COLO668 (cell line): ENCODE results near the gene PRKCB.
"Not testable (repeated sequence)": the region's sequence is repeated elsewhere in the genome, so short reads cannot be mapped to it uniquely, and the experiment has no call there.

ENCODE experiments used
- DNase-seq: peaks from one replicate; lab custom pipeline; 2025; ENCODE audit not compliant: unreplicated experiment; lab: John Stamatoyannopoulos, UW

PRKCB gene

DNA sequence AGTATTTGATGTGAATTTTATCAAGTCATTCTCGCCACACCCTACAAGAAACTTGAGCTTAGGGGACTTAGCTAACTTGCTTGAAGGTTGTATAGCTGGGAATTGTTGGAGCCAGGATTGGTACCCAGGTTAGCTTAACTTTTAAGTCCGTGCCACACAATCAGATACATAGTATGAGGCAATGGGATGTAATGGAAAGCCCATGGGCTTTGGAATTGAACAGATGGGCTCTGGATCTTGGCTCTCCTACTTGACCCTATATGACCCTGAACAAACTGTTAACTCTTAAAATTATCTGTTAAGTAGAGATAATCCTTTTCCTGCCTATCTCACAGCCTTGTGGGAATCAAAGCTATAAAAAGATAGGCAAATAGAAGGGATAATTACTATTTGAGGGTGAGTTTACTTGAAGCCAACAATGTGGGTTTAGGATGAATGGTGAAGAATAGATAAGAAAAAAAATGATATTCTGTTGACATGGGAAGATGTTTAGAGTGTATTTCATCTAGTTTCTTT lies 368.4 kb downstream of the PRKCB start:
- DNase-seq, result no peak

DNA sequence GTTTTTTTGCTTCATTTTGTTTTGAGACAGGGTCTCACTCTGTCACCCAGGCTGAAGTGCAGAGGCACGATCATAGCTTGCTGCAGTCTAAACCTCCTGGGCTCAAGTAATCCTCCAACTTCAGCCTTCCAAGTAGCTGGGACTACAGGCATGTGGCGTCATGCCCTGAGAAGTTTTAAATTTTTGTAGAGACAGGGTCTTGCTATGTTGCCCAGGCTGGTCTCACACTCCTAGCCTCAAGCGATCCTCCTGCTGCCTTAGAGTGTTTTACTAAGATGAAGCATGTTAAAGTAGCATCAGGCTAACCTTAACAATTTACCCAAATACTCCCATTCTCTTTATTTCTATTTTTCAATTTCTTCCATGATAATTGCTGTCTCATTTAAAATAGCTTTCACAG lies 371.1 kb downstream of the PRKCB start:
- DNase-seq, result no peak

DNA sequence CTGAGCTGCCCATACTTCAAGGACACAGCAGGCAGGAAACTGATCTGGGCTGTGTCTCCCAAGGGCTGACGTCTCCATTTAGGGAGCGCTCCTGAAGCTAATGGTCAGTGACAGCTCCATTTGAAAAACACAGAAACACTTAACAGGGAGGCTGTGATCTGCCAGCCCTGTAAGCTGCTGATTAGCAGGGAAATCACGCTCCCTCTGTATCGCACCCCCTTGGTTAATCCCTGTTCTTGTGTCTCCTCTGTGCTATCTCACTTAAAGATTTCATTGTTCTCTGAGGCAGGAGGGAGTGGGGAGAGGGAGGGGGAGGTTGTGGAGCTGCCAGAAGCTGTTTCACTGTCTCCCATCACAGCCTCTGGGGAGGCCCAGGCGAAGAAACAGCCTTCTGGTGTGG lies 372.9 kb downstream of the PRKCB start:
- no peak for DNase-seq

DNA sequence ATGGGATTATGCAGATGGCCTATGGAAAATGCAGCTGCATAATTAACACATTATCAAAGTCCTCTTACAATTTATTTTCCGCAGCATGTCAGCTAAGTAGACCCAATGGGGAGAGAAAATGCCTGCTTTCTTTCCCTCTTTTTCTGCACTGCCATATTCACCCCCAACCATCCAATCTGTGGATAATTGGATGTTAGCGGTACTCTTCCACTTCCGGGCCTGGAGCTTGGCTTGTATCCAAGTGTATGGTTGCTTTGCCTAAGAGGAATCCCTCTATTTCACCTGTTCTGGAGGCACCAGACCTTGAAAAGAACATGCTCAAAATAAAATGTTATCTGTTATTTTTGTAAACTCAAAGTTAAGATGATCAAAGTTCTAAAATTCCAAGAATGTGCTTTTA lies 379.2 kb downstream of the PRKCB start:
- no peak for DNase-seq

DNA sequence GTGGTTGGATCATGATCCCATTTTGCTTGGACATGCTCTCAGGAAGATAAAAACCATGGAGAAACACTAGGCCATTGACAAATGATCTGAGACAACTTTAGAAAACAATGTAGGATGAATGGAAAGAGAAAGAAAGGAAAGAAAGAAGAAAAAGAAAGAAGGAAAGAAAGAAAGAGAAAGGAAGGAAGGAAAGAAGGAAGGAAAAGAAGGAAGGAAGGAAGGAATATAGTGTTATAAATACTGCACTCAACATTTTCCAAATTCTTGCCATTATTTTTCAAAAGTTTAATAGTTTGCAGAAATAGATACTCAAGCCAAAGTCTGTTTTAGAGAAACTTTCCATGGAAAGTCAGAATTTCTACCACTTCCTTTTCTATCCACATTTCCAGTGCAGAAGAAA lies 381.2 kb downstream of the PRKCB start:
- no peak for DNase-seq

DNA sequence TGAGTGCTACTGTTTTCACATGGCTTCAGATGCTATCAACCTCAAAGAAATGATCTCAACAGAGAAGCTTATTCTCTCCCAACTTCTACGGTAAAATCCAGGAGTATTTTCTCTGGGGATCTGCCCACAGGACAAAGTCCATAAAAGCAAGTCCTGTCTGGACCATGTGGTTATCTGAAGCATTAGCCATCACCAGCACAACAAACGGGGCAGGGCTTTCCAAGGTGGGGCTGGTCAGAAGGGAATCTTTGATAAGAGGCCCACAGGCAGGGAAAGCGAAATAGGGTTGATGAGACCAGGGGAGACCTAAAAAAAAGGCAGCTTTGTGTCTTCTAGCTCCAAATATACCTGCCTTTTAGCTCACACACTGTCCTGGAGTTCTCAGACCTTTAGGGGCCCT lies 381.7 kb downstream of the PRKCB start:
- no peak for DNase-seq

DNA sequence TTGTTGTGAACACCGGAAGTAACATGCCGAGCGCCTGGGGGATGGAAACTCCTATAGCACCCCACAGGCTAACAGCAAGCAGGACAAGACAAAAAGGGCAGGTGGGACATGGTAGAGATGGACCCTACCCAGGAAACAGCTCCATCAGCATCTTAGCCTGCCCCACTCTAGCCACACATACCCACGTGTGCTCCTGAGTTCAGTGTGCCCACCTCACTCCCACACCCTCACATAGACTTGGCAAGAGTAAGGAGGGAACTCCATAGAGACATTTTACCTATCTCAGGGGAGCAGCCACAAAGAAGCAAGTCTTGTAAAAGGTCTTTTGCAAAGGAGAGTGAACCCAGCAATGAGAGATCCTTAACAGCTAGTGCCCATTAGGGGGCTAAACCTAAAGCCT lies 382.5 kb downstream of the PRKCB start:
- DNase-seq, result no peak

DNA sequence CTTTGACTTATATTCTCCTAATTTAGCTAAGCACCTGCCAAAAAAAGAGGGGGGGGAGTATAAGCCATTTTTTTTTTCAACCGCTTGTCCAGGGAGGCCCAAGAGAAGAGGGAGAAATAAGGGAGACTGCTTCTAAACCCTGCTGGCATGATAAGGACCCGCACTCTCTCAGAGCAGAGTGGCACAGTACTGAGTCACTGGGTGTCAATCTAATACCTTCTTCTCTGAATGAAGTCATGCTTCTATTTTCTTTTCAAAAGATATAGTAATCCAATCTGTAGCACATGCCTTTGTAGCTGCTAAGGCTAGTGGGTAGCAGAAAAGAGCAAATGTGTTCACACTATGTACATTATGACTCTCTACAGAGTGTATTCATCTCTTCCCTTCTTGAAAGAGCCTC lies 385.4 kb downstream of the PRKCB start:
- DNase-seq, result no peak

DNA sequence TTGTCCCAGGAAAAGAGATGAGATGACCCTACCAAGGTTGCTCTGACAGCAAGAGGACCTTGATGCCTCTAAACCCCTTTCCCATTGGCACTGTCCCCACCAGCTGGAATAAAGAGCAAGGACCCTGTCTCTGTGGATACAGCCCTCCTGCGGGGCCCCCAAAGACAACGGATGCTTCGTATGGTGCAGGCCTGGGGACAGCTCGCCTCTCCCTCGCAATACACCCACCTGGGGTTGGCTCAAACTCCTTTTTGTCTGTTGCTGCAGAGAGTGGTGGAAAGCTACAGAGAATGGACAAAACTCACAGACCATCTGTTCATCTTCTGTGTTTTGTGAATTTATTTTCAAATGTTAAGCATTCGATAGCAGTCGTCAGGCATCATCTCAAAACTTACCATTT lies 392.7 kb downstream of the PRKCB start:
- DNase-seq, result no peak

DNA sequence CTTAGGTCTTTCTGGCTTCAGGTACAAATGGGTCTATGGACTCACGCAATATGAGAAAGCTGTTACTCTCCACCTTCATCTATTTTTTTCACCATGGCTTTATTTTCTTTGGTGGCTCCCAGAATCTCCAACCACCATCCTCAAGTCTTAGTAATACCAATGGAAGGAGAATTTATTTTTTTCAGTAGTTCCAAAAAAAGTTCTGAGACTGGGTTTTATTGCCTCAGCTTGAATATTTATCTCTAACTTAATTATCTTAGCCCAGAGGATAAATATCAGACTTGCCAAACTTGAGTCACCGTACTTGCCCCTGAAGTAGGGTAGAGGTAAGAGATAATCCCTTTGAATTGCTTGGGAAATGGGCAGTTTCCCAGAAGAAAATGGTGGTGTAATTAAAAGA lies 397.2 kb downstream of the PRKCB start:
- DNase-seq, result no peak

DNA sequence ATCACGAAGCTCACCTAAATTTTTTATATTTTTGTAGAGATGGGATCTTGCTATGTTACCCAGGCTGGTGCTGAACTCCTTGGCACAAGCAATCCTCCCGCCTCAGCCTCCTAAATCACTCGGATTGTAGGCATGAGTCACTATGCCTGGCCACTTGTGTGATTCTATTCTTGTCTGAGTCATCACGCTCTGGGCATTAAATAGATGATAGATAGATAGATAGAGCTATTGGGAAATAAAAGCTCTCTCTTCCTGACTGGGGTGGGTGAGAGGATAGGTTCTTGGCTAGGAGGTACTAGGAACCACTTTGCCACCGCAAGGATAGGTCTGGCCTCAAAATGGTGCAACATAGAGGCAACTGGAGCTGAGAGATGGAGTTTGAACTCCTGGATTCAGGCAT lies 399.0 kb downstream of the PRKCB start:
- no peak for DNase-seq

DNA sequence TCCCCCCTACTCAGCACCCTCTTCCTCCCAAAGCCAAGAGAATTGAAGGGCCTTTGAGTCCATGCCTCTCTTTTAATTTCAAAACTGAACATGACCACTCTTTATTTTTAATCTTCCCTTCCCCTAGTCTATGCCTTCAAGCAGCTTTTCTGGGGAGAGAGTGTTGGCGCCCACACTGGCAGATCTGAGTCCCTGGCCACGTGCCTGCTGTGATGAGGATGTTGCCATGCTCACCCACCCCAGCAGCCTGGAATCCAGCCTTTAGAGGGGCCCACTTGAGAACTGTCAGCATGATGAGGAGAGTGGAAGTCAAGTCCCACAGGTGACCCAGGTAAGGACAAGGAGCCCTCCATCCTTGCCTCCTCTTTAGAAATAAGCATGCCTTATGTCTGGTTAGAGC lies 400.0 kb downstream of the PRKCB start:
- no peak for DNase-seq

DNA sequence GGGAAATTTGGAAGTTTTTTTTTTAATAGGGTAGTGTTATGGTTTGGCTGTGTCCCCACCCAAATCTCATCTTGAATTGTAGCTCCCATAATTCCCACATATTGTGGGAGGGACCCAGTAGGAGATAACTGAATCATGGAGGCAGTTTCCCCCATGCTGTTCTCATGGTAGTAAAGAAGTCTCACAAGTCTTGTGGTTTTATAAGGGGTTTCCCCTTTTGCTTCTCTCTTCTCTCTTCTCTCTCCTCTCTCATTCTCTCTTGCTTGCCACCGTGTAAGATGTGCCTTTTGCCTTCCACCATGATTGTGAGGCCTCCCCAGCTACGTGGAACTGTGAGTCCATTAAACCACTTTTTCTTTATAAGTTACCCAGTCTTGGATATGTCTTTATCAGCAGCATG lies 403.1 kb downstream of the PRKCB start:
- not testable (repeated sequence) for DNase-seq

DNA sequence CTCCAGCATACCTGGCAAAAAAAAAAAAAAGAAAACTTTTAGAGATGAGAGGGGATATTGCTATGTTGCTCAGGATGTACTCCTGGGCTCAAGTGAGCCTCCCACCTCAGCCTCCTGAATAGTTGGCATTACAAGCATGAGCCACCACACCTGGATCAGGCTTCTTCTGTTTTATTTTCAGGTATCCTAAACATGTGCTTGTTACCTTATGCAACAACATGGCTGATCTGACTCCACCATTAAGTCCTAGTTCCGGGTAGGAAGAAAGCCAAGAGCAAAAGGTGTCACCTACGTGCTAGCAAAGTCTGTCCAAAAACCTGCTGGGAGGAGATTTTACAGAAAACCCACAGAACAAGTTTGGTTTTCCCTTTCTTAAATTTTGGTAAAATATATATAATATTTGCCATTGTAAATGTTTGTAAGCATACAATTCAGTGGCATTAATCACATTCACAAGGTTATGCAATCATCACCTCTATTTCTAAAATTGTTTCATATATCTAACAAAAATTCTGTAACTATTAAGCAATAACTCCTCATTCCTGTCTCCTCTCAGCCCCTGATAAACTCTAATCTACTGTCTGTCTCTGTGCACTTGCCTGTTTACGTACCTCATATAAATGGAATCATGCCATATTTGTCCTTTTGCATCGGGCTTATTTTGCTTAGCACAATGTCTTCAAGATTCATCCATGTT lies 411.3 kb downstream of the PRKCB start:
- no peak for DNase-seq

DNA sequence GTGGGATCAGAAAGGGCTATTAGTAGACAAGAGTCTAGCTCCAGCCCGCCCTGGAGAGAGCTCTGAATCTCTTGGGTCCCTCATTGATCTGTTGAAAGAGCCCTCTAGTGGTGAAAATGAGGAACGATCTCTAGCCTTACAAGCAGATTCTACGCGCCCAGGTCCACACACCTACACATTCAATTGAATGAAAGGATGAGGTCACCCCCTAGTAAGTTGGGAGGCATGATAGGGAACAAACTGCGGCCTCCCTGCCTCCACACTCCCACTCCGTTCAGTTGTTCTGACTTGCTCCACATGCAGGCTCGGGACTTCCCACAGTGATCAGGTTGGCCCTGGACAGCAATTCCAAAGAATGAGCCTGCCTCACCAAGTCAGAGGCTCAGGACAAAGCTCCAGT lies 417.4 kb downstream of the PRKCB start:
- DNase-seq, result peak; percentile 6

DNA sequence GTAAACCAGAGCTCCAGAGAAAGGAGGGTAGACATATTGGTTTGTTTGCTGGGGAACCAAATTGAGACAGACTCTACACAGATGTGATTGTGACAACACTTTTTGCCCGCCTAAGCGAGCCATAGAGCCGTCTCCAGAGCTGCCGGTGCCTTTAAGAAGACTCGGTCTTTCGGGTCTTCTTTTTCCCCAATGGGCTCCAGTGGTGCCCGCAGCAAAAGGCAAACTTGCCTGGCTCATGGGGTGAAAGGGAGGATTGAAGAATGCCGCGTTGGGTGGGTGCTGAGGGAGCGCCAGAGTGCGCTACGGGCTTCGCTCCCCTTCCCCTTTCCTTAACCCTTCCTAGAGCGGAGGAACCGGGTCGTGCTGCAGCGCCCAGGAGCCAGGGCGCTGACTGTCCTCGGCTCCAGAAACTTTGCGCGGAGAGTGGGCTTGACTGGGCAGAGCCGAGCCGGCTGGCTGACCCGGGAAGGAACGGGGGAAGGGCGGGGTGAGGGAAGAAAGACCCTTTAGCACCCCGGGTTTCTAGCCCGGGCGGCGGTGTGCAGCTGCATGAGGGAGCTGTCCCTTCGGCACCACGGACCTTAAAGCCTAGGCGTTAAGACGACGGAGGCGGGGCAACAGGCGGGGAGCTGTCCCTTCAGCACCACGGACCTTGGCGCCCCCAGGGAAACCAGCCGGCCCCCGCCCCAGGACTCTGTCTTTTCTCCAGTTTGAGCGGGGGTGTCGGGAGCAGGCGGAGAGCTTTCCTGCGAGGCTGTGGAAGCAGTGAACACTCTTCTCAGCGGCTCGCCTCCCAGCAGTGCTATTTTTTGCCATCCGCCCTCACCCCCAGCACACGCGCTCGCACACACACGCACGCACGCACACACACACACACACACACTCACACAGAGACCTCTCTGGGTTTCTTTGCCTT lies 419.9 kb downstream of the PRKCB start, which contains the start of gene CACNG3:
TSS of gene CACNG3 (plus strand) at position 880 of the 916 bp plus-strand sequence. CDS start 420 bp downstream, outside the sequence.
- DNase-seq, result no peak

DNA sequence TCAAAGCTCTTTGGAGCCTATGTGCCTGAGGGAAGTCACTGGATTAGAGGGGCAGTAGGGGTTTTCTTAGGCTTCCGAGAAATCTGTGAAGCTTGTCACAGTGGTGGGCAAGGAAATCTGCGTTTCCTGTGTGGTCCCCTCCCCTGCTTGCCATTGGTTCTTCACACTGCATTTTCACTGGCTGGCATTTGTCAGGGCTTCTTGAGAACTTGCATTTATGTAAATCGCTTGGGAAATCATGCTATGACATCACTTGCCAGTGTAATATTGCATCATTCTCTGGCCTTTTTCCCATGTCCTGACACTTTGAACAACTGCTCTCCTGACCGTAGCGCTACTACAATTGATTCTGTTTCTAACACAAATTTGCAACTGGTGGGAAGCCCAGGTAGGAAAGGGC lies 422.2 kb downstream of the PRKCB start:
- no peak for DNase-seq

DNA sequence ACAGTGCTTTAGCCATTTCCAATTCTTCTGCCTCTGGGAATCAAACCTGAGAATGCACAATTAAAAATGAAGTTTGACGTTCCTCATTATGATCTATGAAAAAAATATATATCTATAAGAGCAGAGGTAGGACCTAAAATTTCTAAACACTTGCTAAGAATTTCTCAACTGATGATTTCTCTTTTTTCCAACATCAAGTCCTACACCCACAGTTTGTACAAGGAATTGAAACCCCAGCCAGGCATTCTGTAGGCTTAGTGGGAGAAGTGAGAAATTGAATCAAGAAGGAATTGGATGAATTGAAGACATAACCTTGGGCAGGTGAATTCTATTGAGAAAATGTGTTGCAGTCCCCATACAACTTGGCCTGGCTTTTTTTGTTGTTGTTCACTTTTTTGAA lies 423.0 kb downstream of the PRKCB start:
- no peak for DNase-seq

DNA sequence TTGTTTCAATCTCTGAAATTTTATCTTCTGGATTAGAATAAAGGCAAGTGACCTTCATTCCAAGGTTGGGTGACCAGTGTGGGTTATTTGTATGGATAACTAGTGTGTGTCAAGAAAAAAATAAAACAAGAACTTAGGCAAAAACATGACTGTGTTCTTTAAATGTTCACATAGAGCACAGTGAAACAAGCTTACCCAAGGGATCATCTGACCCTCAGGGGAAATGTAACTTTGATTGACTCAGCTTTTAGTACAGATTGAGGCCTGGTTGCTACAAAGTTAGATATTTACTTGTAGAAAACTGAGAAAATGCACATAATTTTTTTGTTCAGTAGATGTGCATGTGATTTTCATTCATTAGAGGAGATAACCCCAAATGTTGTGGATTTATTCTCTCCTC lies 427.0 kb downstream of the PRKCB start:
- DNase-seq, result no peak
